RWPE2 (cell line): ENCODE results near the gene AKR1C4.

Source experiments
- ATAC-seq: fragments of 200-7000 bp; cut with Tn5 transposase; 3 replicates; pipeline ENCODE4 v1.9.1; 2021; ENCODE audit warnings: low read depth
- DNase-seq: peaks from one replicate; pipeline ENCODE4 v3.0.0-alpha.2; 2020; ENCODE audit warnings: low spot score
- H3K27ac ChIP-seq: fragments of 450-650 bp; 2 replicates; pipeline ENCODE4 v1.5.1; 2017; ENCODE audit warnings: mild to moderate bottlenecking; ENCODE audit not compliant: poor library complexity, severe bottlenecking
- H3K27me3 ChIP-seq: fragments of 250-450 bp; sonication (Bioruptor Pico); 2 replicates; pipeline ENCODE4 v1.5.1; 2021; ENCODE audit warnings: mild to moderate bottlenecking, moderate library complexity; ENCODE audit not compliant: insufficient read depth, poor library complexity, severe bottlenecking
- H3K36me3 ChIP-seq: fragments of 250-450 bp; sonication (Bioruptor Pico); 2 replicates; pipeline ENCODE4 v1.5.1; 2020; ENCODE audit warnings: low read depth, mild to moderate bottlenecking, moderate library complexity
- H3K4me1 ChIP-seq: fragments of 250-450 bp; sonication (Bioruptor Pico); 2 replicates; pipeline ENCODE4 v1.5.1; 2021; ENCODE audit warnings: mild to moderate bottlenecking, moderate library complexity; ENCODE audit not compliant: insufficient read depth, poor library complexity, severe bottlenecking
- H3K4me3 ChIP-seq: fragments of 250-450 bp; sonication (Bioruptor Pico); 2 replicates; pipeline ENCODE4 v1.5.1; 2021; ENCODE audit warnings: mild to moderate bottlenecking, moderate library complexity; ENCODE audit not compliant: severe bottlenecking
- H3K9me3 ChIP-seq: fragments of 250-450 bp; sonication (Bioruptor Pico); 2 replicates; pipeline ENCODE4 v1.5.1; 2021; ENCODE audit warnings: mild to moderate bottlenecking, moderate library complexity; ENCODE audit not compliant: severe bottlenecking
- CTCF ChIP-seq: fragments of 450-650 bp; IDR thresholded peaks from one replicate; pipeline ENCODE4 v1.5.1; 2017; ENCODE audit warnings: mild to moderate bottlenecking, moderate library complexity; ENCODE audit not compliant: poor library complexity, severe bottlenecking

The AKR1C4 gene

DNA sequence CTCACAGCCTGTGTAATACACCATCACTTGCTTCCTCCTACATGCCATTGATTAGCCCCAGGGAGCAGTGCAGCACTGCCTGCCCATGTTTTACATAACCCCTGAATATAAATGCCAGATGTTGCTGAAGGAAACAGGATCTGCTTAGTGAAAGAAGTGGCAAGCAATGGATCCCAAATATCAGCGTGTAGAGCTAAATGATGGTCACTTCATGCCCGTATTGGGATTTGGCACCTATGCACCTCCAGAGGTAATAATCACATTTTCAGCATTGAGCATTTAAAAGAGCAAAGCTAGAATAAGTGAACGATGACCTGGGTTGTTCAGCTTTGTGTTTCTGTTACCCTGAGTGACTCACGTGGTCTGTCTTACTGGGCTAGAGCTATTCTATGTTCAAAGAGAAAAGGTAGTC, at the start of gene AKR1C4:
Gene AKR1C4 (plus strand): TSS at position 136 of the 412 bp plus-strand sequence. CDS start 31 bp downstream, at position 167.
- ATAC-seq (no peak), DNase-seq (no peak)
- no peak within 1 kb of the TSS for H3K4me3 ChIP-seq
- TF ChIP-seq CTCF: no peak
- no peaks in the 10 kb centered on the region for H3K27me3 ChIP-seq
- no peak within 1 kb of the TSS for H3K27ac ChIP-seq
- H3K4me1 ChIP-seq: no peaks in the 10 kb centered on the region
- H3K9me3 ChIP-seq: no peaks in the 10 kb centered on the region
- no peaks in the 10 kb centered on the region for H3K36me3 ChIP-seq

DNA sequence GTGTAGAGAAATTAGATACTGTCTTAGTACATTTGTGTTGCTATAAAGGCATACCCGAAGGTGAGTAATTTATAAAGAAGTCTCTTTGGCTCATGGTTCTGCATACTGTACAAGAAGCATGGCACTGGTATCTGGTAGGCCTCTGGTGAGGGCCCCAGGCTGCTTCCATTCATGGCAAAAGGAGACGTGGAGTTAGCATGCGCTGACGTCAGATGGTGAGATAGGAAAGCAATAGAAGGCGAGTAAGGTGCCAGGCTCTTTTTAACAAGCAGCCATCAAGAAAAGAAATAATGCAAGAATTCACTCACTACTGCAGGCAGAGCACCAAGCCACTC, 49.8 kb upstream of the AKR1C4 start:
- Histone ChIP-seq H3K9me3 (no peaks in the 10 kb centered on the region), H3K36me3 (no peaks in the 10 kb centered on the region), H3K27me3 (no peaks in the 10 kb centered on the region), H3K4me3 (no peak overlapping the region), H3K4me1 (no peaks in the 10 kb centered on the region), H3K27ac (no peak overlapping the region)
- DNase-seq (no peak), ATAC-seq (no peak)
- TF ChIP-seq CTCF: no peak

GRCh38 chr10:5147255-5147980, 49.2 kb upstream of the AKR1C4 start:
- H3K27me3 ChIP-seq: no peaks in the 10 kb centered on the region
- no peak overlapping the region for H3K27ac ChIP-seq
- H3K4me3 ChIP-seq: no peak overlapping the region
- H3K9me3 ChIP-seq: no peaks in the 10 kb centered on the region
- ATAC-seq: no peak
- H3K4me1 ChIP-seq: no peaks in the 10 kb centered on the region
- DNase-seq: no peak
- TF ChIP-seq CTCF: no peak
- H3K36me3 ChIP-seq: no peaks in the 10 kb centered on the region

GRCh38 chr10:5147981-5148677, 48.5 kb upstream of the AKR1C4 start:
- Histone ChIP-seq H3K4me3 (no peak overlapping the region), H3K9me3 (no peaks in the 10 kb centered on the region), H3K4me1 (no peaks in the 10 kb centered on the region), H3K27ac (no peak overlapping the region), H3K36me3 (no peaks in the 10 kb centered on the region), H3K27me3 (no peaks in the 10 kb centered on the region)
- ATAC-seq (no peak), DNase-seq (no peak)
- TF ChIP-seq CTCF: no peak

DNA sequence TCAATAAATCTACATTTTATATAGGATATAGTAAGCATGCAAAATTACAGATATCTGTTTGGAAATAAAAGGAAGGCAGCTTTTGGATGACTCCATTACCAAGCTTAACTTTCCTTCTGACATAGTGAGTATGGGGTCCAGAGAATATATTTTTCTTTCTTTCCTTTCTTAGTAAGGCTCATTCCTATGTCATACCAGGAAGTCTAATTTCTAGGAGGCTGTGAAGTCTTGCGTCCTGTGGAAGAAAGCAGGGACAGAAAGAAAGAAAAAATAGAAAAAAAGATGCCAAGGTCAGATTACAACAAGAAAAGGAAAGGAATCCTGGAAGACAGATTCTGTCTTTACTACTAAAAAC, 48.0 kb upstream of the AKR1C4 start:
- Histone ChIP-seq H3K27ac (no peak overlapping the region), H3K4me1 (no peaks in the 10 kb centered on the region), H3K36me3 (no peaks in the 10 kb centered on the region), H3K4me3 (no peak overlapping the region), H3K27me3 (no peaks in the 10 kb centered on the region), H3K9me3 (no peaks in the 10 kb centered on the region)
- DNase-seq (no peak), ATAC-seq (no peak)
- TF ChIP-seq CTCF: no peak
